ENCODE data around the gene MAP3K13.
"Not testable (repeated sequence)": the region's sequence is repeated elsewhere in the genome, so short reads cannot be mapped to it uniquely, and the experiment has no call there.

The MAP3K13 gene

GRCh38 chr3:185400866-185401265 lies 37.9 kb downstream of the MAP3K13 start:
- no peak for DNase-seq

- no peak for DNase-seq
Observed at GRCh38 chr3:185401319-185401955, 38.5 kb downstream of the MAP3K13 start.

- no peak for DNase-seq
Observed at GRCh38 chr3:185402561-185402960, 39.6 kb downstream of the MAP3K13 start.

GRCh38 chr3:185403002-185403401 lies 40.1 kb downstream of the MAP3K13 start:
- DNase-seq = no peak

- DNase-seq = no peak
Observed at GRCh38 chr3:185405243-185405642, 42.3 kb downstream of the MAP3K13 start.

- no peak for DNase-seq
Observed at GRCh38 chr3:185405664-185406063, 42.7 kb downstream of the MAP3K13 start.

- DNase-seq = no peak
Observed at GRCh38 chr3:185406121-185406620, 43.2 kb downstream of the MAP3K13 start.

- no peak for DNase-seq
Observed at GRCh38 chr3:185409957-185410356, 47.0 kb downstream of the MAP3K13 start.

- DNase-seq = no peak
Observed at GRCh38 chr3:185411133-185411532, 48.2 kb downstream of the MAP3K13 start.

- DNase-seq = no peak
Observed at GRCh38 chr3:185416513-185416912, 53.6 kb downstream of the MAP3K13 start.

- not testable (repeated sequence) for DNase-seq
Observed at GRCh38 chr3:185418561-185418977, 55.6 kb downstream of the MAP3K13 start.

GRCh38 chr3:185420762-185421161 lies 57.8 kb downstream of the MAP3K13 start:
- DNase-seq = no peak

- no peak for DNase-seq
Observed at GRCh38 chr3:185421577-185422232, 58.8 kb downstream of the MAP3K13 start.

- no peak for DNase-seq
Observed at GRCh38 chr3:185422677-185423076, 59.7 kb downstream of the MAP3K13 start.

GRCh38 chr3:185423178-185423577 lies 60.2 kb downstream of the MAP3K13 start:
- DNase-seq = no peak

GRCh38 chr3:185424435-185424834 lies 61.5 kb downstream of the MAP3K13 start:
- DNase-seq = no peak

- no peak for DNase-seq
Observed at GRCh38 chr3:185430375-185430774, 67.4 kb downstream of the MAP3K13 start.

GRCh38 chr3:185439745-185440466 lies 77.0 kb downstream of the MAP3K13 start:
- no peak for DNase-seq

GRCh38 chr3:185442031-185442430 lies 79.1 kb downstream of the MAP3K13 start:
- DNase-seq = no peak

- no peak for DNase-seq
Observed at GRCh38 chr3:185444329-185444728, 81.4 kb downstream of the MAP3K13 start.

- no peak for DNase-seq
Observed at GRCh38 chr3:185448107-185448506, 85.2 kb downstream of the MAP3K13 start.

- DNase-seq = not testable (repeated sequence)
Observed at GRCh38 chr3:185451432-185451831, 88.5 kb downstream of the MAP3K13 start.

GRCh38 chr3:185457376-185457775 lies 94.4 kb downstream of the MAP3K13 start:
- DNase-seq = no peak

- DNase-seq = no peak
Observed at GRCh38 chr3:185460309-185460708, 97.4 kb downstream of the MAP3K13 start.

All from activated gamma-delta T cell treated with Interleukin-2 at 50 U/mL for 16 hours (primary cell).